Trophoblast cell (in vitro differentiated cells and primary cell): ENCODE results near the gene PHF8.

Experiments
- DNase-seq, 2 donors: peaks; one replicate each; pipeline ENCODE4 v3.0.0-alpha.2; 2016
- H2AFZ ChIP-seq: 2 replicates; pipeline ENCODE4 v1.6.1; 2013; ENCODE audit warnings: low read length, moderate library complexity, mild to moderate bottlenecking; ENCODE audit not compliant: insufficient read depth, poor library complexity
- H2AK5ac ChIP-seq: 2 replicates; pipeline ENCODE4 v1.6.1; 2013; ENCODE audit warnings: mild to moderate bottlenecking, low read length
- H2BK120ac ChIP-seq: 2 replicates; pipeline ENCODE4 v1.6.1; 2013; ENCODE audit warnings: low read length, mild to moderate bottlenecking, moderate library complexity; ENCODE audit not compliant: insufficient read depth, poor library complexity
- H2BK12ac ChIP-seq: 2 replicates; pipeline ENCODE4 v1.6.1; 2013; ENCODE audit warnings: mild to moderate bottlenecking, low read length, moderate library complexity
- H2BK5ac ChIP-seq: 2 replicates; pipeline ENCODE4 v1.6.1; 2013; ENCODE audit warnings: low read length, low read depth, moderate library complexity, mild to moderate bottlenecking; ENCODE audit not compliant: poor library complexity
- H3K14ac ChIP-seq: 2 replicates; pipeline ENCODE4 v1.6.1; 2013; ENCODE audit warnings: mild to moderate bottlenecking, low read length
- H3K18ac ChIP-seq: 2 replicates; pipeline ENCODE4 v1.6.1; 2013; ENCODE audit warnings: mild to moderate bottlenecking, low read length
- H3K23ac ChIP-seq: 2 replicates; pipeline ENCODE4 v1.6.1; 2013; ENCODE audit warnings: low read length
- H3K27ac ChIP-seq: 2 replicates; pipeline ENCODE4 v1.5.1; 2013; ENCODE audit warnings: low read depth, mild to moderate bottlenecking, inconsistent platforms, low read length, moderate library complexity
- H3K27me3 ChIP-seq: 2 replicates; pipeline ENCODE4 v1.6.1; 2013; ENCODE audit warnings: inconsistent platforms, mild to moderate bottlenecking, low read length, moderate library complexity; ENCODE audit not compliant: insufficient read depth
- H3K36me3 ChIP-seq, 2 experiments: 1 replicate in 1 of 2; 2 replicates in 1 of 2; pipeline ENCODE4 v1.6.1; 2013; ENCODE audit warnings: low read length in 2 of 2, mild to moderate bottlenecking in 2 of 2, moderate library complexity in 1 of 2; ENCODE audit not compliant: insufficient read depth in 2 of 2, control insufficient read depth in 1 of 2
- H3K4ac ChIP-seq: 2 replicates; pipeline ENCODE4 v1.6.1; 2013; ENCODE audit warnings: low read depth, mild to moderate bottlenecking, low read length, moderate library complexity
- H3K4me1 ChIP-seq, 2 experiments: 1 replicate in 1 of 2; 2 replicates in 1 of 2; pipeline ENCODE4 v1.6.1; 2013; ENCODE audit warnings: low read length in 2 of 2, mild to moderate bottlenecking in 2 of 2, moderate library complexity in 1 of 2; ENCODE audit not compliant: insufficient read depth in 2 of 2, control insufficient read depth in 1 of 2
- H3K4me2 ChIP-seq: 2 replicates; pipeline ENCODE4 v1.6.1; 2013; ENCODE audit warnings: inconsistent platforms, mild to moderate bottlenecking, low read length, moderate library complexity
- H3K4me3 ChIP-seq: 2 replicates; pipeline ENCODE4 v1.5.1; 2013; ENCODE audit warnings: mild to moderate bottlenecking, low read depth, low read length, inconsistent platforms
- H3K79me1 ChIP-seq: one replicate; pipeline ENCODE4 v1.6.1; 2013; ENCODE audit warnings: low read length
- H3K79me2 ChIP-seq: 2 replicates; pipeline ENCODE4 v1.6.1; 2013; ENCODE audit warnings: low read length, mild to moderate bottlenecking; ENCODE audit not compliant: control insufficient read depth, insufficient read depth, poor library complexity
- H3K9ac ChIP-seq: 2 replicates; pipeline ENCODE4 v1.6.1; 2013; ENCODE audit warnings: mild to moderate bottlenecking, low read length
- H3K9me3 ChIP-seq: 2 replicates; pipeline ENCODE4 v1.6.1; 2013; ENCODE audit warnings: low read depth, mild to moderate bottlenecking, control low read depth, inconsistent platforms, low read length; ENCODE audit not compliant: insufficient read depth
- H4K12ac ChIP-seq: 2 replicates; pipeline ENCODE4 v1.6.1; 2013; ENCODE audit warnings: low read depth, mild to moderate bottlenecking, low read length, moderate library complexity
- H4K8ac ChIP-seq: 2 replicates; pipeline ENCODE4 v1.6.1; 2013; ENCODE audit warnings: low read depth, mild to moderate bottlenecking, low read length, moderate library complexity
- H4K91ac ChIP-seq: one replicate; pipeline ENCODE4 v1.6.1; 2013; ENCODE audit warnings: low read depth, mild to moderate bottlenecking, low read length, moderate library complexity
- WGBS: extraction: QIAGEN DNeasy Blood & Tissue Kit; methylation state at CpG from one replicate; pipeline ENCODE4 v1.1.7; 2013; ENCODE audit warnings: missing lambda C conversion rate; ENCODE audit not compliant: insufficient read length, insufficient coverage; ENCODE audit errors: extremely low coverage; 5-methylcytosine and 5-hydroxymethylcytosine counted together

PHF8 gene

GRCh38 chrX:53940180-53940579 lies 104.1 kb downstream of the PHF8 start:
- Histone ChIP-seq H3K36me3 (peaks cover 18 to 30% of the 10 kb centered on the region in 2 experiments), H3K23ac (no peak overlapping the region), H3K18ac (no peak overlapping the region), H2BK12ac (no peak overlapping the region), H3K79me1 (no peaks in the 10 kb centered on the region), H3K9ac (no peak overlapping the region), H3K4me3 (no peak overlapping the region), H4K12ac (no peak overlapping the region), H3K79me2 (no peaks in the 10 kb centered on the region), H2AK5ac (no peak overlapping the region), H3K27me3 (no peaks in the 10 kb centered on the region), H3K9me3 (no peaks in the 10 kb centered on the region), H2AFZ (no peak overlapping the region), H3K14ac (no peak overlapping the region), H2BK5ac (no peak overlapping the region), H3K4me1 (peaks cover 0 to 2% of the 10 kb centered on the region in 2 experiments), H4K91ac (no peak overlapping the region), H3K27ac (no peak overlapping the region), H3K4ac (no peak overlapping the region), H2BK120ac (no peak overlapping the region), H3K4me2 (no peak overlapping the region), H4K8ac (no peak overlapping the region)
- DNase-seq: no peak
- WGBS: no CpG with 5 or more reads among the region's 8 CpGs

GRCh38 chrX:53939127-53939526 lies 105.1 kb downstream of the PHF8 start:
- Histone ChIP-seq H3K27ac (no peak overlapping the region), H3K27me3 (no peaks in the 10 kb centered on the region), H4K8ac (no peak overlapping the region), H3K36me3 (peaks cover 18 to 30% of the 10 kb centered on the region in 2 experiments), H3K4ac (no peak overlapping the region), H3K4me1 (peaks cover 0 to 2% of the 10 kb centered on the region in 2 experiments), H2AFZ (no peak overlapping the region), H3K14ac (no peak overlapping the region), H3K9ac (no peak overlapping the region), H2BK120ac (no peak overlapping the region), H2BK5ac (no peak overlapping the region), H3K23ac (no peak overlapping the region), H3K79me1 (no peaks in the 10 kb centered on the region), H4K91ac (no peak overlapping the region), H3K4me2 (no peak overlapping the region), H3K79me2 (no peaks in the 10 kb centered on the region), H3K4me3 (no peak overlapping the region), H2BK12ac (no peak overlapping the region), H2AK5ac (no peak overlapping the region), H3K9me3 (no peaks in the 10 kb centered on the region), H4K12ac (no peak overlapping the region), H3K18ac (no peak overlapping the region)
- no CpG with 5 or more reads among the region's 3 CpGs for WGBS
- DNase-seq: no peak

DNA sequence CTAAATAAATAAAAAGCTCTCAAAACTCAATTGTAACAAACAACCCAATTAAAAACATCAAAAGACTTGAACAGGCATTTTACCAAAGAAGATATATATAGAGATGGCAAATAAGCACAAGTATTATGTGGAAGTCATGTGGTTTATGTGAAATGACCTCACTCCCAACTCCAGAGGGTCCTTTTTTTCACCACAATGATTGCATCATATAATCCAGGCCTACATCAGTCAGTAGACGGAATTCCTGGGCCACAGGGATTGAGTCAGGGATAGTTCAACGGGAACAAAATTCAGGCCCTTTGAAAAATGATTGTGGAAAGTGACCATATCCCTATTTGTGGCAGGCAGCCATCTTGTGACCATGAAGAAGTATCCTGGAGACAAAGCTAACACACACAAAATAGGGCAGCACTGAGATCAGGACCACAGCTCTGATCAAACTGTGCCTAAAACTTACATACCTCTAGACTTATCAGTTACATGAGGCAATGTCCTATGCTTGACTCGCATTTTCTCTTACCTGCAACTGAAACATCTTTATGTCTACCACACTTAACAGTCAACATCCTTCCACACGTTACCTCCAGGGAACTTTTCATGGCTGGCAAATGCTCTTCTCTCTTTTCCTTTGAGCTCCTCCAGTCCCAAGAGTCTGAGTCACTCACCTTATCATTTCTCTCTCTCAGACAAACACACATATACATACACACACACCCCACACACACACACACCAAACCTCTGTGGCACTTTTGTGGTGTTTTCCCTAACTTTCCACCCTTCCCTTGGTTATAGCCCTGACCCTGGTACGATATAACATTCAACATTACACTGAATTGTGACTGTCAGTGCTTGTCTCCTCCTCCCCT lies 113.5 kb downstream of the PHF8 start:
- no peak overlapping the region for H2BK120ac ChIP-seq
- no peak overlapping the region for H3K4me2 ChIP-seq
- no peak overlapping the region for H4K12ac ChIP-seq
- H4K8ac ChIP-seq: no peak overlapping the region
- H3K27ac ChIP-seq: no peak overlapping the region
- no peak overlapping the region for H2AK5ac ChIP-seq
- H4K91ac ChIP-seq: no peak overlapping the region
- H3K79me2 ChIP-seq: no peaks in the 10 kb centered on the region
- no peak overlapping the region for H3K4ac ChIP-seq
- no peak overlapping the region for H3K9ac ChIP-seq
- WGBS: no CpG with 5 or more reads among the region's 5 CpGs
- no peaks in the 10 kb centered on the region for H3K36me3 ChIP-seq
- H3K23ac ChIP-seq: no peak overlapping the region
- H3K9me3 ChIP-seq: no peaks in the 10 kb centered on the region
- H3K14ac ChIP-seq: no peak overlapping the region
- no peak overlapping the region for H2AFZ ChIP-seq
- peak in 1 of 2 donors; percentile 8 for DNase-seq
- H3K79me1 ChIP-seq: no peaks in the 10 kb centered on the region
- H3K27me3 ChIP-seq: no peaks in the 10 kb centered on the region
- H3K18ac ChIP-seq: no peak overlapping the region
- no peaks in the 10 kb centered on the region for H3K4me1 ChIP-seq
- no peak overlapping the region for H3K4me3 ChIP-seq
- no peak overlapping the region for H2BK12ac ChIP-seq
- H2BK5ac ChIP-seq: no peak overlapping the region

GRCh38 chrX:53926030-53926429 lies 118.2 kb downstream of the PHF8 start:
- no peak overlapping the region for H4K8ac ChIP-seq
- no peak overlapping the region for H3K14ac ChIP-seq
- no peak overlapping the region for H3K4ac ChIP-seq
- no peaks in the 10 kb centered on the region for H3K9me3 ChIP-seq
- no peak for DNase-seq
- no peaks in the 10 kb centered on the region for H3K4me1 ChIP-seq
- H4K12ac ChIP-seq: no peak overlapping the region
- no peak overlapping the region for H2AFZ ChIP-seq
- no peak overlapping the region for H3K4me2 ChIP-seq
- H3K4me3 ChIP-seq: no peak overlapping the region
- no peak overlapping the region for H3K9ac ChIP-seq
- no peaks in the 10 kb centered on the region for H3K79me1 ChIP-seq
- WGBS: no CpG with 5 or more reads among the region's 5 CpGs
- no peak overlapping the region for H3K27ac ChIP-seq
- H3K36me3 ChIP-seq: no peaks in the 10 kb centered on the region
- H3K79me2 ChIP-seq: no peaks in the 10 kb centered on the region
- no peak overlapping the region for H2AK5ac ChIP-seq
- H3K23ac ChIP-seq: no peak overlapping the region
- no peak overlapping the region for H2BK120ac ChIP-seq
- no peak overlapping the region for H4K91ac ChIP-seq
- H2BK5ac ChIP-seq: no peak overlapping the region
- H3K18ac ChIP-seq: no peak overlapping the region
- no peak overlapping the region for H2BK12ac ChIP-seq
- no peaks in the 10 kb centered on the region for H3K27me3 ChIP-seq
